Activated naive CD8-positive, alpha-beta T cell treated with anti-CD3 and anti-CD28 coated beads, Interleukin-2, amount 50 U/mL, for 16 hours (primary cell): ENCODE results near the gene NAA35.
"Not testable (repeated sequence)": the region's sequence is repeated elsewhere in the genome, so short reads cannot be mapped to it uniquely, and the experiment has no call there.

Experiments
- DNase-seq: peaks from one replicate; pipeline ENCODE4 v3.0.0-alpha.2; 2020; ENCODE audit warnings: low read depth, low spot score

Gene NAA35

GRCh38 chr9:85940832-85941621, at the start of gene NAA35:
Gene NAA35, plus strand, starts transcription at chr9:85941146. Its CDS starts 1,014 bp downstream, at chr9:85942160.
- peak; percentile 97 for DNase-seq

- no peak for DNase-seq
These were observed 48.5 kb upstream of the NAA35 start for GRCh38 chr9:85892401-85892800.

- DNase-seq, result no peak
These were observed 45.3 kb upstream of the NAA35 start for GRCh38 chr9:85895685-85896084.

- DNase-seq, result no peak
These were observed 43.1 kb upstream of the NAA35 start for GRCh38 chr9:85897848-85898247.

GRCh38 chr9:85898332-85898731, 42.6 kb upstream of the NAA35 start:
- no peak for DNase-seq

- no peak for DNase-seq
These were observed 41.6 kb upstream of the NAA35 start for GRCh38 chr9:85899388-85899787.

- DNase-seq, result no peak
These were observed 40.3 kb upstream of the NAA35 start for GRCh38 chr9:85900504-85901201.

- DNase-seq, result no peak
These were observed 36.0 kb upstream of the NAA35 start for GRCh38 chr9:85904975-85905374.

GRCh38 chr9:85905957-85906356, 35.0 kb upstream of the NAA35 start:
- no peak for DNase-seq

GRCh38 chr9:85909390-85909789, 31.6 kb upstream of the NAA35 start:
- DNase-seq, result no peak

- DNase-seq, result no peak
These were observed 26.8 kb upstream of the NAA35 start for GRCh38 chr9:85914108-85914507.

GRCh38 chr9:85917756-85918155, 23.2 kb upstream of the NAA35 start:
- DNase-seq, result no peak

- DNase-seq, result no peak
These were observed 15.5 kb upstream of the NAA35 start for GRCh38 chr9:85925493-85925892.

- no peak for DNase-seq
These were observed 13.9 kb upstream of the NAA35 start for GRCh38 chr9:85927076-85927475.

- DNase-seq, result no peak
These were observed 9.5 kb upstream of the NAA35 start for GRCh38 chr9:85931495-85931894.

GRCh38 chr9:85935950-85936349, 5.0 kb upstream of the NAA35 start:
- DNase-seq, result not testable (repeated sequence)

GRCh38 chr9:85940275-85940831, 593 bp upstream of the NAA35 start:
- DNase-seq, result no peak

GRCh38 chr9:85941622-85941940, 635 bp downstream of the NAA35 start:
- no peak for DNase-seq

- DNase-seq, result no peak
These were observed 1.3 kb downstream of the NAA35 start for GRCh38 chr9:85941966-85942912.

GRCh38 chr9:85942913-85943709, 2.2 kb downstream of the NAA35 start:
- DNase-seq, result no peak
